ENCODE results near the gene ITLN2.

DNA sequence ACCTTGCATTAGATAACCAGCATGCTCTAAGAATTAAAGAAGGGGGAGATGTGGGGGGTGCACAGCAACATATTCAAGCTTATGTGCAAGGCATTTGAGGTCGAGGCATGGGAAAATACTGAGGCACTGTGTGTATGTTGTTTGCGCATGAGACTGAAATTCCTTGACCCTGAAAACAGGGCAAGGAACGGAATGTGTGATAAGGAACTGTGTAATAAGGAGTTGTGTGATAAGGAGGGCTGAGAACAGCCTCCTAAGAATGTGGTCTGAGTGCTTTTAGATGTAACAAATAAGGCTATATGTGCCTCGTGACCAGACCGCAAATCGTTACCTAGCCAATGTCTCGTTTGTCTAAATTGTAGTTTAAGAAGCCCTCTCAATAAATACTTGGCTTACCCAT, 43.2 kb downstream of the ITLN2 start:
- no peak for TF ChIP-seq SUPT20H (IDR thresholded peaks at IDR 0.05; ENCODE audit: borderline replicate concordance, control insufficient read depth, low read depth, low read length)
- TF ChIP-seq POLR2AphosphoS5 (IDR thresholded peaks at IDR 0.05; ENCODE audit: low read length) = no peak
- TF ChIP-seq, protein P1, sequence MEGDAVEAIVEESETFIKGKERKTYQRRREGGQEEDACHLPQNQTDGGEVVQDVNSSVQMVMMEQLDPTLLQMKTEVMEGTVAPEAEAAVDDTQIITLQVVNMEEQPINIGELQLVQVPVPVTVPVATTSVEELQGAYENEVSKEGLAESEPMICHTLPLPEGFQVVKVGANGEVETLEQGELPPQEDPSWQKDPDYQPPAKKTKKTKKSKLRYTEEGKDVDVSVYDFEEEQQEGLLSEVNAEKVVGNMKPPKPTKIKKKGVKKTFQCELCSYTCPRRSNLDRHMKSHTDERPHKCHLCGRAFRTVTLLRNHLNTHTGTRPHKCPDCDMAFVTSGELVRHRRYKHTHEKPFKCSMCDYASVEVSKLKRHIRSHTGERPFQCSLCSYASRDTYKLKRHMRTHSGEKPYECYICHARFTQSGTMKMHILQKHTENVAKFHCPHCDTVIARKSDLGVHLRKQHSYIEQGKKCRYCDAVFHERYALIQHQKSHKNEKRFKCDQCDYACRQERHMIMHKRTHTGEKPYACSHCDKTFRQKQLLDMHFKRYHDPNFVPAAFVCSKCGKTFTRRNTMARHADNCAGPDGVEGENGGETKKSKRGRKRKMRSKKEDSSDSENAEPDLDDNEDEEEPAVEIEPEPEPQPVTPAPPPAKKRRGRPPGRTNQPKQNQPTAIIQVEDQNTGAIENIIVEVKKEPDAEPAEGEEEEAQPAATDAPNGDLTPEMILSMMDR (IDR thresholded peaks at IDR 0.05 in 2 of 3, conservative IDR thresholded peaks at IDR 0.05 in 1 of 3; ENCODE audit: control insufficient read depth in 2 of 3, extremely low read depth in 1 of 3, insufficient read depth in 1 of 3, low read depth in 3 of 3, low read length in 3 of 3) = no peak
- no peak for TF ChIP-seq HDAC6 (IDR thresholded peaks at IDR 0.05; ENCODE audit: unreplicated experiment)
- TF ChIP-seq CEBPB (IDR thresholded peaks at IDR 0.05; ENCODE audit: borderline replicate concordance in 1 of 2, low read depth in 2 of 2, low read length in 2 of 2) = no peak
- no peak for TF ChIP-seq EP300 (IDR thresholded peaks at IDR 0.05; ENCODE audit: borderline replicate concordance in 1 of 2, control insufficient read depth in 1 of 2, low read depth in 2 of 2, low read length in 2 of 2)
- no peak for TF ChIP-seq TCF7 (IDR thresholded peaks at IDR 0.05; ENCODE audit: borderline replicate concordance)
- TF ChIP-seq, protein P2, sequence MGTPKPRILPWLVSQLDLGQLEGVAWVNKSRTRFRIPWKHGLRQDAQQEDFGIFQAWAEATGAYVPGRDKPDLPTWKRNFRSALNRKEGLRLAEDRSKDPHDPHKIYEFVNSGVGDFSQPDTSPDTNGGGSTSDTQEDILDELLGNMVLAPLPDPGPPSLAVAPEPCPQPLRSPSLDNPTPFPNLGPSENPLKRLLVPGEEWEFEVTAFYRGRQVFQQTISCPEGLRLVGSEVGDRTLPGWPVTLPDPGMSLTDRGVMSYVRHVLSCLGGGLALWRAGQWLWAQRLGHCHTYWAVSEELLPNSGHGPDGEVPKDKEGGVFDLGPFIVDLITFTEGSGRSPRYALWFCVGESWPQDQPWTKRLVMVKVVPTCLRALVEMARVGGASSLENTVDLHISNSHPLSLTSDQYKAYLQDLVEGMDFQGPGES (IDR thresholded peaks at IDR 0.05) = no peak
- TF ChIP-seq POLR2A (IDR thresholded peaks at IDR 0.05; ENCODE audit: low read depth, low read length) = no peak
- TF ChIP-seq RCOR1 (conservative IDR thresholded peaks at IDR 0.05; ENCODE audit: low read depth, low read length) = no peak
